Gastrocnemius medialis (tissue), 4 donors: Measurements from ENCODE around the gene NUP43.

Experiments used
- POLR2A ChIP-seq, 2 donors: fragments of 450-650 bp; IDR thresholded peaks; one replicate each; pipeline ENCODE4 v1.6.1; 2017; ENCODE audit warnings: antibody characterized with exemption in 2 of 2, mild to moderate bottlenecking in 2 of 2, moderate library complexity in 2 of 2
- TF ChIP-seq, protein P1 (sequence below), 5 experiments: fragments of 450-650 bp in 3 of 5; fragments of 200-600 bp in 2 of 5; sonication (generic) in 2 of 5; IDR thresholded peaks in 4 of 5; conservative IDR thresholded peaks in 1 of 5; 1 replicate in 4 of 5; 2 replicates in 1 of 5; pipeline ENCODE4 v1.5.1; 2016 to 2019; ENCODE audit warnings: antibody characterized with exemption in 5 of 5, mild to moderate bottlenecking in 3 of 5, moderate library complexity in 3 of 5

DNA sequence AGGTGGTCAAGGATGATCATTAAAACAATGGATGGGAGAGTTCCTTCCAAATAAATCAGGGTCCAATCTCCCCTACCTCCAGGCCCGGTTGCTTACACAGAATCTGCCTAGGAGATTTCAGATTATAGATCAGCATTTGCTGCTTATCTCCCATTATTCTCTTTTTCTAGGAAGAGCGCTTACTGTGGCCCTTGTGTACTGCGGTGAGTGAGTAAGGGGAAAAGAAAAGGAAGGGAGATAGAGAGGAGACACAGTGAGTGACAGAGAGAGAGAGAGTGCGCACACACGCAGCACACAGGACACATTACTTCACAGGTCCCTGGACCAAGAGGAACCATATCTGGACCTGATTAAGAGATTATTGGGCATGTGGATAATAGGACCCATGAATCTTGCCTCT is 34.6 kb downstream of the NUP43 start:
- TF ChIP-seq, protein P1, sequence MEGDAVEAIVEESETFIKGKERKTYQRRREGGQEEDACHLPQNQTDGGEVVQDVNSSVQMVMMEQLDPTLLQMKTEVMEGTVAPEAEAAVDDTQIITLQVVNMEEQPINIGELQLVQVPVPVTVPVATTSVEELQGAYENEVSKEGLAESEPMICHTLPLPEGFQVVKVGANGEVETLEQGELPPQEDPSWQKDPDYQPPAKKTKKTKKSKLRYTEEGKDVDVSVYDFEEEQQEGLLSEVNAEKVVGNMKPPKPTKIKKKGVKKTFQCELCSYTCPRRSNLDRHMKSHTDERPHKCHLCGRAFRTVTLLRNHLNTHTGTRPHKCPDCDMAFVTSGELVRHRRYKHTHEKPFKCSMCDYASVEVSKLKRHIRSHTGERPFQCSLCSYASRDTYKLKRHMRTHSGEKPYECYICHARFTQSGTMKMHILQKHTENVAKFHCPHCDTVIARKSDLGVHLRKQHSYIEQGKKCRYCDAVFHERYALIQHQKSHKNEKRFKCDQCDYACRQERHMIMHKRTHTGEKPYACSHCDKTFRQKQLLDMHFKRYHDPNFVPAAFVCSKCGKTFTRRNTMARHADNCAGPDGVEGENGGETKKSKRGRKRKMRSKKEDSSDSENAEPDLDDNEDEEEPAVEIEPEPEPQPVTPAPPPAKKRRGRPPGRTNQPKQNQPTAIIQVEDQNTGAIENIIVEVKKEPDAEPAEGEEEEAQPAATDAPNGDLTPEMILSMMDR (IDR thresholded peaks at IDR 0.05 in 4 of 5, conservative IDR thresholded peaks at IDR 0.05 in 1 of 5): no peak
- TF ChIP-seq POLR2A (IDR thresholded peaks at IDR 0.05): no peak
